Adrenal gland (tissue), 5 donors: ENCODE data around the gene TDRD7.

ENCODE experiments used
- POLR2A ChIP-seq, 2 donors: fragments of 450-650 bp; IDR thresholded peaks; one replicate each; pipeline ENCODE4 v1.6.1; 2017; ENCODE audit warnings: antibody characterized with exemption in 2 of 2, mild to moderate bottlenecking in 2 of 2, moderate library complexity in 1 of 2
- TF ChIP-seq, protein P1 (sequence below), 6 experiments: fragments of 450-650 bp in 4 of 6; fragments of 200-600 bp in 2 of 6; sonication (generic) in 1 of 6; IDR thresholded peaks; 1 replicate in 5 of 6; 2 replicates in 1 of 6; pipeline versions ENCODE4 v1.5.1 to v1.8.0; 2016 to 2021; ENCODE audit warnings: antibody characterized with exemption in 6 of 6, mild to moderate bottlenecking in 2 of 6, moderate library complexity in 1 of 6
- donor health status: DM: no; HTN: no; CAD: no.

DNA sequence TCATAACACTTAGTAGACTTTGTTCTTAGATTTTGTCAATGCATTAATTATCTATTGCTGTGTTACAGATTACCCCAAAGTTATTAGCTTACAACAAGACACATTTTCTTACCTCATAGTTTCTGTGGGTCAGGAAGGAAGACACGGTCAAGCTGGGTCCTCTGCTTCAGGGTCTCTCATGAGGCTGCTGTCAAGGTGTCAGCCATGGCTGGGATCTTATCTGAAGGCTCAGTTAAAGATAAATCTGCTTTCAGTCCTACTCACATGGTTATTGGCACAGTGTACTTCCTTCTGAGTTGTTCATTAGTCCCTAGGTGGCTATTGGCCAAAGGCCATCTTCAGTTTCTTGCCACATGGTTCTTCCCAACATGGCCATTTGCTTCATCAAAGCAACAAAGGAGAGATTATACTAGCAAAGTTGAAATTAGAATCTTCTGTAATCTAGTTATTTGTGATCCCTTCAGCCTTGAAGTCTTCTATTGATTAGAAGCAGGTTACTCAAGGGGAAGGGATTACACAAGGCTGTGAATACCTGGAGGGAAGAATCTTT, 25.2 kb downstream of the TDRD7 start:
- TF ChIP-seq, protein P1, sequence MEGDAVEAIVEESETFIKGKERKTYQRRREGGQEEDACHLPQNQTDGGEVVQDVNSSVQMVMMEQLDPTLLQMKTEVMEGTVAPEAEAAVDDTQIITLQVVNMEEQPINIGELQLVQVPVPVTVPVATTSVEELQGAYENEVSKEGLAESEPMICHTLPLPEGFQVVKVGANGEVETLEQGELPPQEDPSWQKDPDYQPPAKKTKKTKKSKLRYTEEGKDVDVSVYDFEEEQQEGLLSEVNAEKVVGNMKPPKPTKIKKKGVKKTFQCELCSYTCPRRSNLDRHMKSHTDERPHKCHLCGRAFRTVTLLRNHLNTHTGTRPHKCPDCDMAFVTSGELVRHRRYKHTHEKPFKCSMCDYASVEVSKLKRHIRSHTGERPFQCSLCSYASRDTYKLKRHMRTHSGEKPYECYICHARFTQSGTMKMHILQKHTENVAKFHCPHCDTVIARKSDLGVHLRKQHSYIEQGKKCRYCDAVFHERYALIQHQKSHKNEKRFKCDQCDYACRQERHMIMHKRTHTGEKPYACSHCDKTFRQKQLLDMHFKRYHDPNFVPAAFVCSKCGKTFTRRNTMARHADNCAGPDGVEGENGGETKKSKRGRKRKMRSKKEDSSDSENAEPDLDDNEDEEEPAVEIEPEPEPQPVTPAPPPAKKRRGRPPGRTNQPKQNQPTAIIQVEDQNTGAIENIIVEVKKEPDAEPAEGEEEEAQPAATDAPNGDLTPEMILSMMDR (IDR thresholded peaks at IDR 0.05): no peak
- TF ChIP-seq POLR2A (IDR thresholded peaks at IDR 0.05): no peak
